Retina (tissue), 1 donor: Measurements from ENCODE around the gene ACMSD.
"Not testable (repeated sequence)": the region's sequence is repeated elsewhere in the genome, so short reads cannot be mapped to it uniquely, and the experiment has no call there.

ENCODE experiments used
- DNase-seq: peaks from one replicate; pipeline ENCODE4 v3.0.0-alpha.2; 2016

Gene ACMSD

GRCh38 chr2:134838143-134838620, at the start of gene ACMSD:
Gene ACMSD, plus strand, starts transcription at chr2:134838616. Its CDS starts 67 bp downstream, at chr2:134838683.
- no peak for DNase-seq

GRCh38 chr2:134790487-134790886, 47.9 kb upstream of the ACMSD start:
- DNase-seq, result no peak

- no peak for DNase-seq
Measured at GRCh38 chr2:134791616-134792015, 46.8 kb upstream of the ACMSD start.

- no peak for DNase-seq
Measured at GRCh38 chr2:134792186-134792585, 46.2 kb upstream of the ACMSD start.

GRCh38 chr2:134795765-134796164, 42.7 kb upstream of the ACMSD start:
- no peak for DNase-seq

- no peak for DNase-seq
Measured at GRCh38 chr2:134796373-134796772, 42.0 kb upstream of the ACMSD start.

- DNase-seq, result no peak
Measured at GRCh38 chr2:134799936-134800335, 38.5 kb upstream of the ACMSD start.

- no peak for DNase-seq
Measured at GRCh38 chr2:134800341-134800740, 38.1 kb upstream of the ACMSD start.

- DNase-seq, result not testable (repeated sequence)
Measured at GRCh38 chr2:134803609-134804405, 34.6 kb upstream of the ACMSD start.

- no peak for DNase-seq
Measured at GRCh38 chr2:134815741-134816140, 22.7 kb upstream of the ACMSD start.

- no peak for DNase-seq
Measured at GRCh38 chr2:134818321-134818720, 20.1 kb upstream of the ACMSD start.

GRCh38 chr2:134819334-134819733, 19.1 kb upstream of the ACMSD start:
- no peak for DNase-seq

- no peak for DNase-seq
Measured at GRCh38 chr2:134823431-134823830, 15.0 kb upstream of the ACMSD start.

- DNase-seq, result no peak
Measured at GRCh38 chr2:134823832-134824231, 14.6 kb upstream of the ACMSD start.

- not testable (repeated sequence) for DNase-seq
Measured at GRCh38 chr2:134825716-134826115, 12.7 kb upstream of the ACMSD start.

GRCh38 chr2:134835471-134835870, 2.9 kb upstream of the ACMSD start:
- DNase-seq, result no peak

- no peak for DNase-seq
Measured at GRCh38 chr2:134836986-134837385, 1.4 kb upstream of the ACMSD start.

GRCh38 chr2:134839649-134840048, 1.2 kb downstream of the ACMSD start:
- no peak for DNase-seq

- no peak for DNase-seq
Measured at GRCh38 chr2:134842930-134843490, 4.6 kb downstream of the ACMSD start.

- no peak for DNase-seq
Measured at GRCh38 chr2:134843968-134844367, 5.6 kb downstream of the ACMSD start.

- no peak for DNase-seq
Measured at GRCh38 chr2:134845028-134845427, 6.6 kb downstream of the ACMSD start.

GRCh38 chr2:134845719-134846118, 7.3 kb downstream of the ACMSD start:
- DNase-seq, result no peak

GRCh38 chr2:134846213-134846612, 7.8 kb downstream of the ACMSD start:
- no peak for DNase-seq

GRCh38 chr2:134847582-134847981, 9.2 kb downstream of the ACMSD start:
- not testable (repeated sequence) for DNase-seq
